Measurements from ENCODE around the gene CYP4X1.
A peak's percentile ranks its signal among the peaks of the same experiment; 100 is the strongest.
"Not testable (repeated sequence)": the region's sequence is repeated elsewhere in the genome, so short reads cannot be mapped to it uniquely, and the experiment has no call there.

The CYP4X1 gene

GRCh38 chr1:47013293-47013692, 10.2 kb upstream of the CYP4X1 start:
- H3K9me3 ChIP-seq (ENCODE audit: control insufficient read depth, insufficient read depth, low read length), result no peaks in the 10 kb centered on the region
- no peaks in the 10 kb centered on the region for H3K36me3 ChIP-seq (ENCODE audit: control insufficient read depth, insufficient read depth, low read length)
- H3K4me1 ChIP-seq (ENCODE audit: control insufficient read depth, insufficient read depth, low read length), result peaks cover 9% of the 10 kb centered on the region
- no peak overlapping the region for H3K4me3 ChIP-seq (ENCODE audit: low read depth, low read length)
- no peak overlapping the region for H3K27ac ChIP-seq (ENCODE audit: low read depth, low read length)
- H3K9ac ChIP-seq (ENCODE audit: low read depth, low read length), result no peak overlapping the region
- H3K27me3 ChIP-seq (ENCODE audit: control insufficient read depth, insufficient read depth, low read length), result no peaks in the 10 kb centered on the region

- no peaks in the 10 kb centered on the region for H3K9me3 ChIP-seq (ENCODE audit: control insufficient read depth, insufficient read depth, low read length)
- H3K36me3 ChIP-seq (ENCODE audit: control insufficient read depth, insufficient read depth, low read length), result no peaks in the 10 kb centered on the region
- no peak overlapping the region for H3K4me3 ChIP-seq (ENCODE audit: low read depth, low read length)
- no peak overlapping the region for H3K27ac ChIP-seq (ENCODE audit: low read depth, low read length)
- H3K9ac ChIP-seq (ENCODE audit: low read depth, low read length), result no peak overlapping the region
- H3K27me3 ChIP-seq (ENCODE audit: control insufficient read depth, insufficient read depth, low read length), result peaks cover 26% of the 10 kb centered on the region
- peaks cover 30% of the 10 kb centered on the region for H3K4me1 ChIP-seq (ENCODE audit: control insufficient read depth, insufficient read depth, low read length)
Measured at GRCh38 chr1:47021070-47021469, 2.4 kb upstream of the CYP4X1 start.

GRCh38 chr1:47024141-47024801, 802 bp downstream of the CYP4X1 start:
- Histone ChIP-seq H3K9me3 (ENCODE audit: control insufficient read depth, insufficient read depth, low read length) (no peaks in the 10 kb centered on the region), H3K4me3 (ENCODE audit: low read depth, low read length) (peak overlapping the region; percentile 64), H3K9ac (ENCODE audit: low read depth, low read length) (no peak overlapping the region), H3K4me1 (ENCODE audit: control insufficient read depth, insufficient read depth, low read length) (peaks cover 17% of the 10 kb centered on the region), H3K36me3 (ENCODE audit: control insufficient read depth, insufficient read depth, low read length) (no peaks in the 10 kb centered on the region), H3K27ac (ENCODE audit: low read depth, low read length) (no peak overlapping the region), H3K27me3 (ENCODE audit: control insufficient read depth, insufficient read depth, low read length) (peaks cover 26% of the 10 kb centered on the region)

- Histone ChIP-seq H3K9me3 (ENCODE audit: control insufficient read depth, insufficient read depth, low read length) (no peaks in the 10 kb centered on the region), H3K36me3 (ENCODE audit: control insufficient read depth, insufficient read depth, low read length) (no peaks in the 10 kb centered on the region), H3K4me1 (ENCODE audit: control insufficient read depth, insufficient read depth, low read length) (no peaks in the 10 kb centered on the region; the same call in 1 of the 2 replicates), H3K4me3 (ENCODE audit: low read depth, low read length) (no peak overlapping the region), H3K27me3 (ENCODE audit: control insufficient read depth, insufficient read depth, low read length) (peaks cover 1% of the 10 kb centered on the region; the same call in 1 of the 2 replicates), H3K27ac (ENCODE audit: low read depth, low read length) (no peak overlapping the region), H3K9ac (ENCODE audit: low read depth, low read length) (no peak overlapping the region)
Measured at GRCh38 chr1:47030170-47030805, 6.8 kb downstream of the CYP4X1 start.

GRCh38 chr1:47031059-47031458, 7.6 kb downstream of the CYP4X1 start:
- no peak overlapping the region for H3K9ac ChIP-seq (ENCODE audit: low read depth, low read length)
- no peaks in the 10 kb centered on the region for H3K4me1 ChIP-seq (ENCODE audit: control insufficient read depth, insufficient read depth, low read length)
- H3K27me3 ChIP-seq (ENCODE audit: control insufficient read depth, insufficient read depth, low read length), result no peaks in the 10 kb centered on the region
- H3K9me3 ChIP-seq (ENCODE audit: control insufficient read depth, insufficient read depth, low read length), result no peaks in the 10 kb centered on the region
- H3K27ac ChIP-seq (ENCODE audit: low read depth, low read length), result no peak overlapping the region
- H3K36me3 ChIP-seq (ENCODE audit: control insufficient read depth, insufficient read depth, low read length), result no peaks in the 10 kb centered on the region
- no peak overlapping the region for H3K4me3 ChIP-seq (ENCODE audit: low read depth, low read length)

GRCh38 chr1:47031585-47031984, 8.1 kb downstream of the CYP4X1 start:
- H3K27ac ChIP-seq (ENCODE audit: low read depth, low read length), result no peak overlapping the region
- no peaks in the 10 kb centered on the region for H3K27me3 ChIP-seq (ENCODE audit: control insufficient read depth, insufficient read depth, low read length)
- no peaks in the 10 kb centered on the region for H3K4me1 ChIP-seq (ENCODE audit: control insufficient read depth, insufficient read depth, low read length)
- no peak overlapping the region for H3K4me3 ChIP-seq (ENCODE audit: low read depth, low read length)
- H3K9ac ChIP-seq (ENCODE audit: low read depth, low read length), result no peak overlapping the region
- H3K9me3 ChIP-seq (ENCODE audit: control insufficient read depth, insufficient read depth, low read length), result no peaks in the 10 kb centered on the region
- H3K36me3 ChIP-seq (ENCODE audit: control insufficient read depth, insufficient read depth, low read length), result no peaks in the 10 kb centered on the region

GRCh38 chr1:47036764-47037163, 13.3 kb downstream of the CYP4X1 start:
- Histone ChIP-seq H3K27me3 (ENCODE audit: control insufficient read depth, insufficient read depth, low read length) (no peaks in the 10 kb centered on the region), H3K9ac (ENCODE audit: low read depth, low read length) (no peak overlapping the region), H3K9me3 (ENCODE audit: control insufficient read depth, insufficient read depth, low read length) (no peaks in the 10 kb centered on the region), H3K4me3 (ENCODE audit: low read depth, low read length) (no peak overlapping the region), H3K27ac (ENCODE audit: low read depth, low read length) (no peak overlapping the region), H3K36me3 (ENCODE audit: control insufficient read depth, insufficient read depth, low read length) (no peaks in the 10 kb centered on the region), H3K4me1 (ENCODE audit: control insufficient read depth, insufficient read depth, low read length) (no peaks in the 10 kb centered on the region)

GRCh38 chr1:47059376-47059775, 35.9 kb downstream of the CYP4X1 start:
- no peak overlapping the region for H3K27ac ChIP-seq (ENCODE audit: low read depth, low read length)
- H3K9me3 ChIP-seq (ENCODE audit: control insufficient read depth, insufficient read depth, low read length), result no peaks in the 10 kb centered on the region; the same call in 1 of the 2 replicates
- H3K4me1 ChIP-seq (ENCODE audit: control insufficient read depth, insufficient read depth, low read length), result no peaks in the 10 kb centered on the region
- no peaks in the 10 kb centered on the region for H3K27me3 ChIP-seq (ENCODE audit: control insufficient read depth, insufficient read depth, low read length)
- H3K36me3 ChIP-seq (ENCODE audit: control insufficient read depth, insufficient read depth, low read length), result no peaks in the 10 kb centered on the region
- no peak overlapping the region for H3K9ac ChIP-seq (ENCODE audit: low read depth, low read length)
- H3K4me3 ChIP-seq (ENCODE audit: low read depth, low read length), result no peak overlapping the region

GRCh38 chr1:47067097-47067594, 43.7 kb downstream of the CYP4X1 start, which contains the start of gene CYP4Z1:
Gene CYP4Z1 (plus strand): TSS chr1:47067231. CDS start chr1:47067491, 260 bp downstream.
- no peaks in the 10 kb centered on the region for H3K4me1 ChIP-seq (ENCODE audit: control insufficient read depth, insufficient read depth, low read length)
- H3K27ac ChIP-seq (ENCODE audit: low read depth, low read length), result no peak within 1 kb of the TSS
- H3K36me3 ChIP-seq (ENCODE audit: control insufficient read depth, insufficient read depth, low read length), result no peaks in the 10 kb centered on the region
- no peaks in the 10 kb centered on the region for H3K27me3 ChIP-seq (ENCODE audit: control insufficient read depth, insufficient read depth, low read length)
- H3K4me3 ChIP-seq (ENCODE audit: low read depth, low read length), result no peak within 1 kb of the TSS
- no peak within 1 kb of the TSS for H3K9ac ChIP-seq (ENCODE audit: low read depth, low read length)
- H3K9me3 ChIP-seq (ENCODE audit: control insufficient read depth, insufficient read depth, low read length), result no peaks in the 10 kb centered on the region

- H3K4me1 ChIP-seq (ENCODE audit: control insufficient read depth, insufficient read depth, low read length); H3K4me3 ChIP-seq (ENCODE audit: low read depth, low read length); H3K36me3 ChIP-seq (ENCODE audit: control insufficient read depth, insufficient read depth, low read length); H3K27ac ChIP-seq (ENCODE audit: low read depth, low read length); H3K27me3 ChIP-seq (ENCODE audit: control insufficient read depth, insufficient read depth, low read length); H3K9me3 ChIP-seq (ENCODE audit: control insufficient read depth, insufficient read depth, low read length); H3K9ac ChIP-seq (ENCODE audit: low read depth, low read length): not testable (repeated sequence)
Measured at GRCh38 chr1:47069080-47069479, 45.6 kb downstream of the CYP4X1 start.

- not testable (repeated sequence) for H3K4me1 ChIP-seq (ENCODE audit: control insufficient read depth, insufficient read depth, low read length); H3K9me3 ChIP-seq (ENCODE audit: control insufficient read depth, insufficient read depth, low read length); H3K4me3 ChIP-seq (ENCODE audit: low read depth, low read length)
Measured at GRCh38 chr1:47069509-47069908, 46.0 kb downstream of the CYP4X1 start.

More at GRCh38 chr1:47069509-47069908, 46.0 kb downstream of the CYP4X1 start:
- not testable (repeated sequence) for H3K36me3 ChIP-seq (ENCODE audit: control insufficient read depth, insufficient read depth, low read length); H3K9ac ChIP-seq (ENCODE audit: low read depth, low read length); H3K27me3 ChIP-seq (ENCODE audit: control insufficient read depth, insufficient read depth, low read length); H3K27ac ChIP-seq (ENCODE audit: low read depth, low read length)
